DMS153 treated with DMSO at 0.1 percent for 48 hours (cell line): ENCODE measurements around the gene C2CD5.

ENCODE experiments used
- DNase-seq: peaks from one replicate; lab custom pipeline; 2025; ENCODE audit not compliant: unreplicated experiment; lab: John Stamatoyannopoulos, UW

The C2CD5 gene

GRCh38 chr12:22431693-22432251 is 112.6 kb downstream of the C2CD5 start:
- DNase-seq = no peak

- DNase-seq = no peak
These were observed 127.5 kb downstream of the C2CD5 start for GRCh38 chr12:22416801-22417200.

GRCh38 chr12:22415342-22416309 is 128.7 kb downstream of the C2CD5 start:
- DNase-seq = no peak

GRCh38 chr12:22414742-22415141 is 129.6 kb downstream of the C2CD5 start:
- no peak for DNase-seq

GRCh38 chr12:22413592-22413991 is 130.8 kb downstream of the C2CD5 start:
- no peak for DNase-seq

GRCh38 chr12:22412581-22412980 is 131.8 kb downstream of the C2CD5 start:
- DNase-seq = no peak

GRCh38 chr12:22410486-22410885 is 133.9 kb downstream of the C2CD5 start:
- no peak for DNase-seq

- DNase-seq = no peak
These were observed 134.8 kb downstream of the C2CD5 start for GRCh38 chr12:22409377-22410164.

- DNase-seq = no peak
These were observed 135.5 kb downstream of the C2CD5 start for GRCh38 chr12:22408610-22409376.

- DNase-seq = no peak
These were observed 136.9 kb downstream of the C2CD5 start for GRCh38 chr12:22407397-22407796.

GRCh38 chr12:22406627-22407026 is 137.7 kb downstream of the C2CD5 start:
- DNase-seq = no peak

- DNase-seq = no peak
These were observed 144.7 kb downstream of the C2CD5 start for GRCh38 chr12:22399464-22400180.
